G401 (cell line): ENCODE data around the gene ATXN1L. TPM values are rescaled to one million over a fixed set of nuclear protein-coding genes. Genes with fewer than 3 reads are reported as not detected.
A peak's percentile ranks its signal among the peaks of the same experiment; 100 is the strongest.
"Not testable (repeated sequence)": the region's sequence is repeated elsewhere in the genome, so short reads cannot be mapped to it uniquely, and the experiment has no call there.

Experiments
- DNase-seq: peaks from one replicate; pipeline ENCODE4 v3.0.0-alpha.2; 2015; ENCODE audit warnings: low spot score
- in situ Hi-C: cut with HindIII; loops from 2 replicates; pipeline ENCODE4 v1.10.0; 2016; ENCODE audit warnings: low sequenced_read_pairs, mixed read lengths
- total RNA-seq: library from RNA; depleted of rRNA; stranded (reverse); fragments of >200 nt; shearing (Covaris generic); gene quantifications from 2 replicates; pipeline ENCODE4 v1.2.3, GENCODE V29; 2014; rRNA removed

The ATXN1L gene
- total RNA-seq, 1 experiment from 2014 or later = 5.7 TPM

DNA sequence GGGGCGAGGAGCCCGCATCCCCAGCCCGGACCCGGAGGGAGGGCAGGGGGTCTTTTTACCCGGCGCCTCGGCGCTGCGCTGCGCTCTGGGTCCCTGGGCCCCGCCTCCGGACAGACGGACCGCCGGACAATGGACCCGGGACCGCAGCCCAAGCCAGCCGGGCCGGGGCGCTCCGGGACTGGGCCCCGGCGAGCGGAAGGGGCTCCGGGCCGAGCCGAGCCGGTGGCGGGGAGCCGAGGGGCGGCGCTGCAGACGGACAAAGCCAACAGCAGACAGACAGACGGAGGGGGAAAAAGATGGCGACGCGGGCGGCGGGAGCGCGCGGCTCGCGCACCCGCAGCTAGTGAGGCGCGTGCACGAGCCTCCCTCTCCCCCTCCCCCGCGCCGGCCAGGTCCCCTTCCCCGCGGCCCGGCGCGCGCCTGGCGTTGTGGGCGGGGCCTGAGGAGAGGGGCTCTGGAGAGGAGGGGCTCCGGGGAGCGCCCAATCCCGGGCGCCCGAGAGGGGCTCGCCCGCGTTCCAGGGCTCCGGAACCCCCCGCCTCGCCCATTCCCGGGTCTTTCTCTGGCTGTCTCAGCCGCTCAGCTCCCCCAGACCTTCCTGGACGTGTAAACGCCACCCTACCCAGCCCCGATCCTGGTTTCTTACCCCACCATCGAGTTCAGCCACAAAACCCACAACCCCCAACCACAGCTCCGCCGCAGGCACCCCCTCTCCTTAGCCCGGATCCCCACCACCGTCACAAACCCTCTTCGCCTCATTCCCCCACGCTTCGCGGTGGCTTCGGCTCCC, 38.3 kb downstream of the ATXN1L start, which contains the start of gene ZNF821:
Gene ZNF821 (minus strand): TSS at position 334 of the 790 bp plus-strand sequence. CDS start 4,236 bp downstream, outside the sequence.
- peak; percentile 84 for DNase-seq

GRCh38 chr16:71885261-71885650, 39.5 kb downstream of the ATXN1L start:
- in situ Hi-C loops = no loop called here
- no peak for DNase-seq

More for the DNA sequence above, 38.3 kb downstream of the ATXN1L start, which contains the start of gene ZNF821:
- in situ Hi-C loops = no loop called here

DNA sequence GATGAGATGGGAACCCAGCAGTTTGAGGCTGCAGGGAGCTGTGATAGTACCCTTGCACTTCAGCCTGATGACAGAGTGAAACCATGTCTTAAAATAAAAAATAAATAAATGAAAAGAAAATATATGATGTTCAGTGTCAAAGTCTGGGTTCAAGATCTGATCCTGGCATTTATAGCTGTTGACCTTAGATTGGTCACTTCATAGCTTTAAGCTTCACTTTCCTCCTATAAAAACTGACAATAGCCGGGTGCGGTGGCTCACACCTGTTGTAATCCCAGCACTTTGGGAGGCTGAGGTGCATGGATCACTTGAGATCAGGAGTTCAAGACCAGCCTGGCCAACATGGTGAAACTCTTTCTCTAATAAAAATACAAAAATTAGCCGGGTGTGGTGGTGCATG, 43.4 kb downstream of the ATXN1L start:
- in situ Hi-C loops = no loop called here
- DNase-seq = no peak

DNA sequence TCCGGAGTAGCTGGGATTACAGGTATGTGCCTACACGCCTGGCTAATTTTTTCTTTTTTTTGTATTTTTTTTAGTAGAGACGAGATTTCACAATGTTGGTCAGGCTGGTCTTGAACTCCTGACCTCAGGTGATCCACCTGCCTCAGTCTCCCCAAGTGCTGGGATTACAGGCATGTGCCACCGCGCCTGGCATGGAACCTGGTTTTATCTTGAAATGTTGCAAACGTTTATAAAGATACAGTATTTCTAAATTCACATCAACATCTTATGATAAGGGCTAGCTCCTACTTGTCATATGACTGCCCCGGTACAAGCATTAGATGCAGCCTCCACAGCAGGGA, 48.1 kb downstream of the ATXN1L start:
- DNase-seq = no peak
- in situ Hi-C loops = no loop called here

DNA sequence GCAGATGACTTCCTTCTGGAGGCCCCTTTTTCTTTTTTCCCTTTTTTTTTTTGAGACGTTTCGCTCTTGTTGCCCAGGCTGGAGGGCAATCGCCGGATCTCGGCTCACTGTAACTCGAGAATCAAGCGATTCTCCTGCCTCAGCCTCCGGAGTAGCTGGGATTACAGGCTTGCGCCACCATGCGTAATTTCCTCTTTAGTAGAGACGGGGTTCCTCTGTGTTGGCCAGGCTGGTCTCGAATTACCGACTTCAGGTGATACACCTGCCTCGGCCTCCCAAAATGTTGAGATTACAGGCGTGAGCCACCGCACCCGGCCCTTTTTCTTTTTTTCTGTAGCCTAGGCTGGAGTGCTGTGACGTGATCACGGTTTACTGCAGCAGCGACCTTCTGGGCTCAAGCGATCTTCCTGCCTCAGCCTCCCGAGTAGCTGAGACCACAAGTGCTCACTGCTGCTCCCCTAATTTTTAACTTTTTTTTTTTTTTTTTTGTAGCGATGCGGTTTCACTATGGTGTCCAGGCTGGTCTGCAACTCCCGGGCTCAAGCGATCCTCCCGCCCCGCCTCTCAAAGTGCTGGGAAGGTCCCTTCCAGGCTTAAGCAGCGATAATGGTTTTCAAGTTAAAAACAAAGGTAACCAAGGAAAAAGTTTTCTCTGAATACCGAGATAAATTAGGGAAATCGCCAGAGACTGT, 48.6 kb downstream of the ATXN1L start:
- DNase-seq = peak; percentile 78
- in situ Hi-C loops = no loop called here

DNA sequence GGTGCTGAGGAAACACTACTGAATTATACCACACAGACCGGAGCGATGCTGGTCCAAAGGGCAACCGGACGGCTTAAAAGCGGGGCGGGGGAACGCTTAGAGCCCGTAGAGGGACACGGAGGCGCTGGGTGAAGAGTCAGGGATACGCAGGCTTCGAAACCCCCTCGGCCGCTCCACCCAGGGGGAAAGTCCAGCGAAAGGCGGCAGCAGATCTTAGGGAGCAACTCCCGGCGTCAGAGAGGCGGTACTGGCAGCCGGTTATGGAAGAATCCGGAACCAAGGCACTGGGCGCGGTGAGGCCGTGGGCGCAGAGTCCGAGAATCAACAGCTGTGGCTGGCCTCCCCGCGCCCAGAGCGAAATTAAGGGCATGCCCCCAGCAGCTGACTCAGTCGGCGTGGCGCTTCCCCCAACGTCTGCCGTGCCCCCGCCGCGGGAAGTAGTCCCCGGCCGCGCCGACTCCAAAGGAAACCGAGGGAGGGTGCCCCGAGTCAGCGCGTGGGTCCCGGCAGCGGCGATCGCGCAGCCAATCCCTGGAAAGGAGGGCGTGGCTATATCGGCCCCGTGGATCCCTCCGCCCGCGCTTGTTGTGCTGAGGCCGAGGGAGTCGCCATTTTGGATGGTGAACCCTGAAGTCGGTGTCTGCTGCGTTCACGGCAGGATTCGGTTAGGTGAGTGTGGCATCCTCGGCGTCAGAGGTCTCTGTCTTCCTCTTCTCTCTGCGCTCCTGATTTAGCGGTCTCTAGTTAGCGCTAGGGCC, 49.3 kb downstream of the ATXN1L start, which contains the start of gene IST1:
Gene IST1 (plus strand): TSS at position 611 of the 758 bp plus-strand sequence. CDS start 20,110 bp downstream, outside the sequence.
- peak; percentile 97 for DNase-seq
- in situ Hi-C loops = no loop called here

- DNase-seq = no peak
These were observed 50.0 kb downstream of the ATXN1L start for GRCh38 chr16:71895679-71896365.

GRCh38 chr16:71896764-71897368, 51.1 kb downstream of the ATXN1L start:
- DNase-seq = no peak
- in situ Hi-C loops = no loop called here

More at GRCh38 chr16:71895679-71896365, 50.0 kb downstream of the ATXN1L start:
- in situ Hi-C loops = no loop called here

DNA sequence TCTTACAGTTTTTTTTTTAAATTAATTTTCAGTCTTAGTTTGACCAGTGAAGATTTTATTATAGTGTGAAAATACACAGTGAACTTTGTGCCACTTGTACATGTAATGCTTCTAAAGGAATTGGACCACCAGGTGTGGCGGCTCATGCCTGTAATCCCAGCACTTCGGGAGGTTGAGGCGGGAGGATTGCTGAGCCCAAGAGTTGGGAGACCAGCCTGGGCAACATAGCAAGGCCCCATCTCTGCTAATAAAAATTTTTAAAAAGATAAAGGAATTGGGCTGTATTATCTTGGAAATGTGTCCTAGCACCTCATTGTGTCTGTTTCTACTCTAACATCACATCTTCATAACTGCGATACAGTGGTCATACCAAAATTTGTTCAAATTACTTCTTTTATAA, 53.4 kb downstream of the ATXN1L start:
- in situ Hi-C loops = no loop called here
- DNase-seq = no peak

- in situ Hi-C loops = no loop called here
- no peak for DNase-seq
These were observed 57.0 kb downstream of the ATXN1L start for GRCh38 chr16:71902656-71903365.

- in situ Hi-C loops = no loop called here
- no peak for DNase-seq
These were observed 57.8 kb downstream of the ATXN1L start for GRCh38 chr16:71903608-71904007.

- DNase-seq = no peak
- in situ Hi-C loops = no loop called here
These were observed 58.5 kb downstream of the ATXN1L start for GRCh38 chr16:71904239-71904638.

DNA sequence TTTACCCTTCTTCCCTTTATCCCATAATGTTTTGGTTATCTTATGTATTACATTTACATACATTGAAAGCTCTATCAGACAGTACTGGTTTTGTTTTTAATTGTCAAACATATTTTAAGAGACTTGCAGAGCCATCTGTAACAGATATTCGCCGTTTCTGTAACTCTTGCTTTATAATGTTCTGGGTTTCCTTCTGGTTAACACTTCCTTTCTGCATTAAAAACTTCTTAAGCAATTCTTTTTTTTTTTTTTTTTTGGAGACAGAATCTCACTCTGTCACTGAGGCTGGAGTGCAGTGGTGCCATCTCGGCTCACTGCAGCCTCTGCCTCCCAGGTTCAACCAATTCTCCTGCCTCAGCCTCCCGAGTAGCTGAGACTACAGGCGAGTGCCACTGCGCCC, 60.0 kb downstream of the ATXN1L start:
- DNase-seq, in situ Hi-C loops: not testable (repeated sequence)

Other genes starting within 250 kb of the ATXN1L start
- gene MARVELD3, start 219.8 kb upstream of the ATXN1L start, total RNA-seq = 3.6 and 4.3 TPM in 2 replicates
- 5.7 and 9.0 TPM in 2 replicates for gene PHLPP2, start 121.3 kb upstream of the ATXN1L start, total RNA-seq
- 20.5 and 41.6 TPM in 2 replicates for gene AP1G1, start 37.1 kb upstream of the ATXN1L start, total RNA-seq
- gene ZNF821, start 38.2 kb downstream of the ATXN1L start, total RNA-seq = 24.7 and 27.7 TPM in 2 replicates
- gene IST1, start 49.6 kb downstream of the ATXN1L start, total RNA-seq = 162 and 187 TPM in 2 replicates
- not detected in 2 replicates for gene PKD1L3, start 154.4 kb downstream of the ATXN1L start, total RNA-seq
- 8.4 and 24.5 TPM in 2 replicates for gene DHODH, start 162.8 kb downstream of the ATXN1L start, total RNA-seq
- gene HP, start 208.5 kb downstream of the ATXN1L start, total RNA-seq = not detected in 2 replicates
- gene HPR, start 217.2 kb downstream of the ATXN1L start, total RNA-seq = not detected in 2 replicates
- 17.0 and 27.5 TPM in 2 replicates for gene TXNL4B, start 247.6 kb downstream of the ATXN1L start, total RNA-seq
- gene DHX38, start 247.9 kb downstream of the ATXN1L start, total RNA-seq = 46.6 and 71.0 TPM in 2 replicates